WERI-Rb-1 (cell line): ENCODE measurements around the gene USP50.

Experiments
- DNase-seq: peaks from one replicate; pipeline ENCODE4 v3.0.0-alpha.2; 2020
- H3K27ac ChIP-seq: fragments of 250-450 bp; sonication (Bioruptor Pico); 2 replicates; pipeline ENCODE4 v1.5.1; 2020; ENCODE audit warnings: mild to moderate bottlenecking, moderate library complexity
- H3K27me3 ChIP-seq: fragments of 250-450 bp; sonication (Bioruptor Pico); 2 replicates; pipeline ENCODE4 v1.5.1; 2021; ENCODE audit warnings: mild to moderate bottlenecking, low read depth, moderate library complexity; ENCODE audit not compliant: insufficient read depth, severe bottlenecking
- H3K36me3 ChIP-seq: fragments of 250-450 bp; sonication (Bioruptor Pico); 2 replicates; pipeline ENCODE4 v1.5.1; 2020; ENCODE audit warnings: mild to moderate bottlenecking, moderate library complexity
- H3K4me3 ChIP-seq: 2 replicates; pipeline ENCODE4 v1.5.1; 2011; ENCODE audit warnings: low read depth, mild to moderate bottlenecking, control low read depth, low read length
- H3K9me3 ChIP-seq: fragments of 250-450 bp; sonication (Bioruptor Pico); 2 replicates; pipeline ENCODE4 v1.5.1; 2021; ENCODE audit warnings: mild to moderate bottlenecking, moderate library complexity; ENCODE audit not compliant: severe bottlenecking
- TF ChIP-seq, protein P1 (sequence below): IDR thresholded peaks from 2 replicates; pipeline ENCODE4 v1.5.1; 2011; ENCODE audit warnings: low read depth, mild to moderate bottlenecking, control low read depth, inconsistent platforms, low read length

Gene USP50

GRCh38 chr15:50563756-50564155, 17.3 kb upstream of the USP50 start:
- Histone ChIP-seq H3K9me3 (no peaks in the 10 kb centered on the region), H3K27ac (no peak overlapping the region), H3K36me3 (peaks cover 16% of the 10 kb centered on the region), H3K27me3 (no peaks in the 10 kb centered on the region), H3K4me3 (no peak overlapping the region)
- TF ChIP-seq, protein P1, sequence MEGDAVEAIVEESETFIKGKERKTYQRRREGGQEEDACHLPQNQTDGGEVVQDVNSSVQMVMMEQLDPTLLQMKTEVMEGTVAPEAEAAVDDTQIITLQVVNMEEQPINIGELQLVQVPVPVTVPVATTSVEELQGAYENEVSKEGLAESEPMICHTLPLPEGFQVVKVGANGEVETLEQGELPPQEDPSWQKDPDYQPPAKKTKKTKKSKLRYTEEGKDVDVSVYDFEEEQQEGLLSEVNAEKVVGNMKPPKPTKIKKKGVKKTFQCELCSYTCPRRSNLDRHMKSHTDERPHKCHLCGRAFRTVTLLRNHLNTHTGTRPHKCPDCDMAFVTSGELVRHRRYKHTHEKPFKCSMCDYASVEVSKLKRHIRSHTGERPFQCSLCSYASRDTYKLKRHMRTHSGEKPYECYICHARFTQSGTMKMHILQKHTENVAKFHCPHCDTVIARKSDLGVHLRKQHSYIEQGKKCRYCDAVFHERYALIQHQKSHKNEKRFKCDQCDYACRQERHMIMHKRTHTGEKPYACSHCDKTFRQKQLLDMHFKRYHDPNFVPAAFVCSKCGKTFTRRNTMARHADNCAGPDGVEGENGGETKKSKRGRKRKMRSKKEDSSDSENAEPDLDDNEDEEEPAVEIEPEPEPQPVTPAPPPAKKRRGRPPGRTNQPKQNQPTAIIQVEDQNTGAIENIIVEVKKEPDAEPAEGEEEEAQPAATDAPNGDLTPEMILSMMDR, result no peak
- DNase-seq, result no peak

DNA sequence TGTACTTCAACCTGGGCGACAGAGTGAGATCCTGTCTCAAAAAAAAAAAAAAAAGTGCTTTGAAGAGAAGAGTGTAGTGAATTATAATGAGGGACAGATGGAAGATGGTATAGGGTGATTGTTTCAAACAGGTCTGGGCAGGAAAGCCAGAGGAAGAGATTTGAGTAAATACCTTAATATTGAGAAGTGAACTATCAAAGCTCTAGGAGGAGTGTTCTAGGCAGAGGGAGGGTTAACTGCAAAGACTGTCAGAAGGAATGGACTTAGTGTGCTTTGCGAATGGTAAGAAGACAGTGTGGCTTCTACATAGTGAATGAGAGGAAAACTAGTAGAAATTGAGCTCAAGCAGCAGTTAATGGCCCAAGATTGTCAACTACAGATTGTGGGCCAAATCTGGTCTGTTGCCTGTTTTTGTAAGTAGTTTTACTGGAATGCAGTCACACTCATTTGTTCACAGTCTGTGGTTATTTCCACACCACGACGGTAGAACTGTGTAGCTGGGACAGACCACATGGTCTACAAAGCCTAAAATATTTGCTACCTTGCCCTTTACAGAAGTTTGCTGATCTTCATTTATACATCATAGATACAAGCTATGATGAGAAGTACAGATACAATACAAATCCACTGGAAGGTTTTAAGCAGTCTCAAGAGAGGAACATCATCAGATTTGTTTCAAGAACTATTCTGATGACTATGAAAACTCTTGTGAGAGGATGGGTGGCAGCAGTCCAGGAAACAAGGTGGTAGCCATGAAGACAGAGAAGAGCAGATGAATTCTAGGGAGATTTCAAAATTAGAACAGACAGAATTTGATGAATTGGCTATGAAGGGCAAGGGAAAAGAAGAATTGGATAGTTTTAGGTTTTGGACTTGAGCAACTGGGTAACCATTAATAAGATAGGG, 16.5 kb upstream of the USP50 start:
- no peaks in the 10 kb centered on the region for H3K9me3 ChIP-seq
- TF ChIP-seq, protein P1, result no peak
- peaks cover 16% of the 10 kb centered on the region for H3K36me3 ChIP-seq
- H3K27me3 ChIP-seq, result no peaks in the 10 kb centered on the region
- DNase-seq, result no peak
- H3K27ac ChIP-seq, result no peak overlapping the region
- no peak overlapping the region for H3K4me3 ChIP-seq

GRCh38 chr15:50558012-50558411, 11.5 kb upstream of the USP50 start:
- DNase-seq, result no peak
- H3K27ac ChIP-seq, result no peak overlapping the region
- TF ChIP-seq, protein P1, result no peak
- H3K27me3 ChIP-seq, result no peaks in the 10 kb centered on the region
- H3K4me3 ChIP-seq, result no peak overlapping the region
- no peaks in the 10 kb centered on the region for H3K9me3 ChIP-seq
- H3K36me3 ChIP-seq, result peaks cover 4% of the 10 kb centered on the region

GRCh38 chr15:50556642-50557371, 10.3 kb upstream of the USP50 start:
- H3K27ac ChIP-seq, result no peak overlapping the region
- no peak for DNase-seq
- no peak overlapping the region for H3K4me3 ChIP-seq
- H3K27me3 ChIP-seq, result no peaks in the 10 kb centered on the region
- peaks cover 4% of the 10 kb centered on the region for H3K36me3 ChIP-seq
- no peaks in the 10 kb centered on the region for H3K9me3 ChIP-seq
- TF ChIP-seq, protein P1, result no peak

GRCh38 chr15:50552238-50552637, 5.8 kb upstream of the USP50 start:
- H3K36me3 ChIP-seq, result no peaks in the 10 kb centered on the region
- no peak for DNase-seq
- H3K27me3 ChIP-seq, result no peaks in the 10 kb centered on the region
- no peak overlapping the region for H3K4me3 ChIP-seq
- H3K27ac ChIP-seq, result no peak overlapping the region
- H3K9me3 ChIP-seq, result no peaks in the 10 kb centered on the region
- TF ChIP-seq, protein P1, result no peak
